GM15510 (cell line): Measurements from ENCODE around the gene LRRC75A.

ENCODE experiments used
- POLR2A ChIP-seq: IDR thresholded peaks from 3 replicates; pipeline ENCODE4 v1.6.1; 2011; ENCODE audit warnings: borderline replicate concordance; ENCODE audit not compliant: insufficient read length; ENCODE audit errors: extremely low read depth

The LRRC75A gene

GRCh38 chr17:16491703-16492612, at the start of gene LRRC75A:
Gene LRRC75A, minus strand, starts transcription at chr17:16492193. Its CDS starts 203 bp downstream, at chr17:16491990.
- no peak for TF ChIP-seq POLR2A

GRCh38 chr17:16537130-16537458, 45.1 kb upstream of the LRRC75A start:
- TF ChIP-seq POLR2A, result no peak

GRCh38 chr17:16534236-16534635, 42.2 kb upstream of the LRRC75A start:
- TF ChIP-seq POLR2A, result no peak

- no peak for TF ChIP-seq POLR2A
Measured at GRCh38 chr17:16529906-16530305, 37.9 kb upstream of the LRRC75A start.

- no peak for TF ChIP-seq POLR2A
Measured at GRCh38 chr17:16527298-16527697, 35.3 kb upstream of the LRRC75A start.

- TF ChIP-seq POLR2A, result no peak
Measured at GRCh38 chr17:16521070-16521727, 29.2 kb upstream of the LRRC75A start.

GRCh38 chr17:16519021-16519420, 27.0 kb upstream of the LRRC75A start:
- no peak for TF ChIP-seq POLR2A

- no peak for TF ChIP-seq POLR2A
Measured at GRCh38 chr17:16517477-16517876, 25.5 kb upstream of the LRRC75A start.

GRCh38 chr17:16516594-16517051, 24.6 kb upstream of the LRRC75A start:
- TF ChIP-seq POLR2A, result no peak

- TF ChIP-seq POLR2A, result no peak
Measured at GRCh38 chr17:16515933-16516332, 23.9 kb upstream of the LRRC75A start.

GRCh38 chr17:16513873-16514272, 21.9 kb upstream of the LRRC75A start:
- TF ChIP-seq POLR2A, result no peak

- no peak for TF ChIP-seq POLR2A
Measured at GRCh38 chr17:16512011-16512410, 20.0 kb upstream of the LRRC75A start.

GRCh38 chr17:16511593-16511992, 19.6 kb upstream of the LRRC75A start:
- no peak for TF ChIP-seq POLR2A

GRCh38 chr17:16507918-16508533, 16.0 kb upstream of the LRRC75A start:
- TF ChIP-seq POLR2A, result no peak

GRCh38 chr17:16506188-16506587, 14.2 kb upstream of the LRRC75A start:
- TF ChIP-seq POLR2A, result no peak
